Stimulated activated naive B cell treated with anti-CD40 and anti-IgM and Interleukin-4, amounts not matched to agents 10 μg/mL and 1 μg/mL and 100 μg/mL, for 72 hours (primary cell): ENCODE results near the gene ARHGAP42.
"Not testable (repeated sequence)": the region's sequence is repeated elsewhere in the genome, so short reads cannot be mapped to it uniquely, and the experiment has no call there.

Experiments
- ATAC-seq, 2 donors: fragments of 150-1000 bp; cut with Tn5 transposase; replicated peaks; 2 replicates each; pipeline ENCODE4 v1.10.0; 2021; ENCODE audit warnings: moderate library complexity in 1 of 2
- DNase-seq: peaks from one replicate; pipeline ENCODE4 v3.0.0; 2021
- H3K27ac Mint-ChIP-seq: one replicate; pipeline ENCODE4 v1.8.0; 2022; ENCODE audit warnings: mild to moderate bottlenecking, mixed read lengths
- H3K27me3 Mint-ChIP-seq, 2 donors: one replicate each; pipeline ENCODE4 v1.8.0; 2022; ENCODE audit warnings: mixed read lengths in 2 of 2
- H3K36me3 Mint-ChIP-seq, 2 donors: one replicate each; pipeline ENCODE4 v1.8.0; 2022; ENCODE audit warnings: mixed read lengths in 2 of 2, mild to moderate bottlenecking in 1 of 2
- H3K4me1 Mint-ChIP-seq, 2 donors: one replicate each; pipeline ENCODE4 v1.8.0; 2022; ENCODE audit warnings: mixed read lengths in 2 of 2, mild to moderate bottlenecking in 1 of 2
- H3K4me3 Mint-ChIP-seq, 2 donors: one replicate each; pipeline ENCODE4 v1.8.0; 2022; ENCODE audit warnings: mild to moderate bottlenecking in 2 of 2, mixed read lengths in 2 of 2, moderate library complexity in 1 of 2
- H3K9me3 Mint-ChIP-seq, 2 donors: one replicate each; pipeline ENCODE4 v1.8.0; 2022; ENCODE audit warnings: mixed read lengths in 2 of 2, mild to moderate bottlenecking in 1 of 2

ARHGAP42 gene

GRCh38 chr11:100687054-100687629, at the start of gene ARHGAP42:
Gene ARHGAP42 (plus strand): TSS chr11:100687288. CDS start chr11:100687679, 391 bp downstream.
- Mint-ChIP-seq H3K36me3 (no peaks in the 10 kb centered on the region), H3K4me1 (peaks cover 37 to 70% of the 10 kb centered on the region in 2 donors), H3K27ac (peak within 1 kb of the TSS; percentile 97), H3K27me3 (no peaks in the 10 kb centered on the region), H3K4me3 (peak within 1 kb of the TSS; percentile 98), H3K9me3 (no peaks in the 10 kb centered on the region)
- ATAC-seq (peak; percentile 81 to 82), DNase-seq (peak; percentile 85)

- Mint-ChIP-seq H3K36me3 (peaks cover 0 to 2% of the 10 kb centered on the region in 2 donors), H3K4me1 (peaks cover 0 to 5% of the 10 kb centered on the region in 2 donors), H3K27me3 (peaks cover 4 to 20% of the 10 kb centered on the region in 2 donors), H3K27ac (no peak overlapping the region), H3K4me3 (no peak overlapping the region), H3K9me3 (peaks cover 0 to 1% of the 10 kb centered on the region in 2 donors)
- ATAC-seq (no peak), DNase-seq (no peak)
These were observed 49.4 kb upstream of the ARHGAP42 start for GRCh38 chr11:100637706-100638105.

GRCh38 chr11:100638648-100639047, 48.4 kb upstream of the ARHGAP42 start:
- Mint-ChIP-seq H3K4me3 (no peak overlapping the region), H3K27ac (no peak overlapping the region), H3K27me3 (peaks cover 4 to 15% of the 10 kb centered on the region in 2 donors), H3K9me3 (peaks cover 0 to 1% of the 10 kb centered on the region in 2 donors), H3K36me3 (peaks cover 0 to 2% of the 10 kb centered on the region in 2 donors), H3K4me1 (peaks cover 0 to 5% of the 10 kb centered on the region in 2 donors)
- ATAC-seq: no peak
- DNase-seq: no peak

GRCh38 chr11:100639140-100639539, 47.9 kb upstream of the ARHGAP42 start:
- H3K9me3 Mint-ChIP-seq: peaks cover 0 to 1% of the 10 kb centered on the region in 2 donors
- DNase-seq (no peak), ATAC-seq (no peak)
- H3K36me3 Mint-ChIP-seq: peaks cover 0 to 2% of the 10 kb centered on the region in 2 donors
- H3K4me3 Mint-ChIP-seq: no peak overlapping the region
- peaks cover 0 to 5% of the 10 kb centered on the region in 2 donors for H3K4me1 Mint-ChIP-seq
- H3K27me3 Mint-ChIP-seq: peaks cover 4 to 16% of the 10 kb centered on the region in 2 donors
- no peak overlapping the region for H3K27ac Mint-ChIP-seq

- H3K36me3 Mint-ChIP-seq: peaks cover 0 to 2% of the 10 kb centered on the region in 2 donors
- peaks cover 0 to 1% of the 10 kb centered on the region in 2 donors for H3K4me1 Mint-ChIP-seq
- peaks cover 0 to 1% of the 10 kb centered on the region in 2 donors for H3K9me3 Mint-ChIP-seq
- no peak overlapping the region for H3K4me3 Mint-ChIP-seq
- ATAC-seq (no peak), DNase-seq (no peak)
- H3K27ac Mint-ChIP-seq: no peak overlapping the region
- peaks cover 12 to 21% of the 10 kb centered on the region in 2 donors for H3K27me3 Mint-ChIP-seq
These were observed 47.0 kb upstream of the ARHGAP42 start for GRCh38 chr11:100640071-100640470.

GRCh38 chr11:100640646-100641045, 46.4 kb upstream of the ARHGAP42 start:
- Mint-ChIP-seq H3K4me1 (no peaks in the 10 kb centered on the region), H3K4me3 (no peak overlapping the region), H3K9me3 (peaks cover 0 to 1% of the 10 kb centered on the region in 2 donors), H3K36me3 (peaks cover 0 to 2% of the 10 kb centered on the region in 2 donors), H3K27me3 (peaks cover 12 to 19% of the 10 kb centered on the region in 2 donors), H3K27ac (no peak overlapping the region)
- DNase-seq: no peak
- no peak for ATAC-seq

- H3K27ac Mint-ChIP-seq: no peak overlapping the region
- peaks cover 2 to 7% of the 10 kb centered on the region in 2 donors for H3K4me1 Mint-ChIP-seq
- no peaks in the 10 kb centered on the region for H3K36me3 Mint-ChIP-seq
- DNase-seq (no peak), ATAC-seq (no peak)
- peaks cover 0 to 1% of the 10 kb centered on the region in 2 donors for H3K9me3 Mint-ChIP-seq
- H3K27me3 Mint-ChIP-seq: peaks cover 13 to 19% of the 10 kb centered on the region in 2 donors
- no peak overlapping the region for H3K4me3 Mint-ChIP-seq
These were observed 45.6 kb upstream of the ARHGAP42 start for GRCh38 chr11:100641456-100641855.

GRCh38 chr11:100646545-100646944, 40.5 kb upstream of the ARHGAP42 start:
- Mint-ChIP-seq H3K9me3 (peaks cover 0 to 3% of the 10 kb centered on the region in 2 donors), H3K4me1 (peaks cover 2 to 7% of the 10 kb centered on the region in 2 donors), H3K27ac (no peak overlapping the region), H3K36me3 (peaks cover 0 to 4% of the 10 kb centered on the region in 2 donors), H3K4me3 (no peak overlapping the region), H3K27me3 (peaks cover 26 to 52% of the 10 kb centered on the region in 2 donors)
- ATAC-seq (no peak), DNase-seq (no peak)

- H3K4me3 Mint-ChIP-seq: no peak overlapping the region
- H3K4me1 Mint-ChIP-seq: peaks cover 2 to 7% of the 10 kb centered on the region in 2 donors
- peaks cover 32 to 52% of the 10 kb centered on the region in 2 donors for H3K27me3 Mint-ChIP-seq
These were observed 39.2 kb upstream of the ARHGAP42 start for GRCh38 chr11:100647861-100648260.

GRCh38 chr11:100663583-100663982, 23.5 kb upstream of the ARHGAP42 start:
- Mint-ChIP-seq H3K36me3 (no peaks in the 10 kb centered on the region), H3K27ac (no peak overlapping the region), H3K4me3 (no peak overlapping the region), H3K9me3 (peaks cover 0 to 1% of the 10 kb centered on the region in 2 donors), H3K27me3 (peaks cover 0 to 5% of the 10 kb centered on the region in 2 donors), H3K4me1 (no peaks in the 10 kb centered on the region)
- no peak for ATAC-seq
- DNase-seq: no peak

More at GRCh38 chr11:100647861-100648260, 39.2 kb upstream of the ARHGAP42 start:
- Mint-ChIP-seq H3K27ac (no peak overlapping the region), H3K36me3 (peaks cover 0 to 6% of the 10 kb centered on the region in 2 donors), H3K9me3 (peaks cover 0 to 5% of the 10 kb centered on the region in 2 donors)
- ATAC-seq (no peak), DNase-seq (no peak)

- Mint-ChIP-seq H3K4me1 (no peaks in the 10 kb centered on the region), H3K36me3 (no peaks in the 10 kb centered on the region), H3K9me3 (peaks cover 0 to 1% of the 10 kb centered on the region in 2 donors), H3K27me3 (peaks cover under 1 to 5% of the 10 kb centered on the region in 2 donors), H3K4me3 (no peak overlapping the region), H3K27ac (no peak overlapping the region)
- DNase-seq (no peak), ATAC-seq (no peak)
These were observed 23.1 kb upstream of the ARHGAP42 start for GRCh38 chr11:100663996-100664395.

- not testable (repeated sequence) for H3K4me3 Mint-ChIP-seq, H3K27ac Mint-ChIP-seq, DNase-seq, ATAC-seq, H3K4me1 Mint-ChIP-seq, H3K9me3 Mint-ChIP-seq, H3K36me3 Mint-ChIP-seq
- H3K27me3 Mint-ChIP-seq: peaks cover 4 to 14% of the 10 kb centered on the region in 2 donors
These were observed 20.3 kb upstream of the ARHGAP42 start for GRCh38 chr11:100666816-100667215.

GRCh38 chr11:100667449-100667848, 19.6 kb upstream of the ARHGAP42 start:
- ATAC-seq (no peak), DNase-seq (no peak)
- H3K27ac Mint-ChIP-seq: no peak overlapping the region
- no peaks in the 10 kb centered on the region for H3K4me1 Mint-ChIP-seq
- no peaks in the 10 kb centered on the region for H3K36me3 Mint-ChIP-seq
- H3K4me3 Mint-ChIP-seq: no peak overlapping the region
- H3K9me3 Mint-ChIP-seq: no peaks in the 10 kb centered on the region
- peaks cover 7 to 18% of the 10 kb centered on the region in 2 donors for H3K27me3 Mint-ChIP-seq

GRCh38 chr11:100670140-100670539, 16.9 kb upstream of the ARHGAP42 start:
- no peak for ATAC-seq
- Mint-ChIP-seq H3K4me1 (no peaks in the 10 kb centered on the region), H3K4me3 (no peak overlapping the region), H3K27ac (no peak overlapping the region), H3K36me3 (no peaks in the 10 kb centered on the region), H3K9me3 (no peaks in the 10 kb centered on the region), H3K27me3 (peaks cover 7 to 20% of the 10 kb centered on the region in 2 donors)
- no peak for DNase-seq

- no peak overlapping the region for H3K4me3 Mint-ChIP-seq
- no peak for ATAC-seq
- no peak overlapping the region for H3K27ac Mint-ChIP-seq
- no peaks in the 10 kb centered on the region for H3K9me3 Mint-ChIP-seq
- peaks cover 7 to 20% of the 10 kb centered on the region in 2 donors for H3K27me3 Mint-ChIP-seq
- no peak for DNase-seq
- H3K36me3 Mint-ChIP-seq: no peaks in the 10 kb centered on the region
- no peaks in the 10 kb centered on the region for H3K4me1 Mint-ChIP-seq
These were observed 15.6 kb upstream of the ARHGAP42 start for GRCh38 chr11:100671471-100671870.
